Measurements from ENCODE around the gene NPFFR1. TPM values are rescaled to one million over a fixed set of nuclear protein-coding genes. Genes with fewer than 3 reads are reported as not detected.

The NPFFR1 gene
- total RNA-seq, 2 experiments from 2014 or later, result not detected

DNA sequence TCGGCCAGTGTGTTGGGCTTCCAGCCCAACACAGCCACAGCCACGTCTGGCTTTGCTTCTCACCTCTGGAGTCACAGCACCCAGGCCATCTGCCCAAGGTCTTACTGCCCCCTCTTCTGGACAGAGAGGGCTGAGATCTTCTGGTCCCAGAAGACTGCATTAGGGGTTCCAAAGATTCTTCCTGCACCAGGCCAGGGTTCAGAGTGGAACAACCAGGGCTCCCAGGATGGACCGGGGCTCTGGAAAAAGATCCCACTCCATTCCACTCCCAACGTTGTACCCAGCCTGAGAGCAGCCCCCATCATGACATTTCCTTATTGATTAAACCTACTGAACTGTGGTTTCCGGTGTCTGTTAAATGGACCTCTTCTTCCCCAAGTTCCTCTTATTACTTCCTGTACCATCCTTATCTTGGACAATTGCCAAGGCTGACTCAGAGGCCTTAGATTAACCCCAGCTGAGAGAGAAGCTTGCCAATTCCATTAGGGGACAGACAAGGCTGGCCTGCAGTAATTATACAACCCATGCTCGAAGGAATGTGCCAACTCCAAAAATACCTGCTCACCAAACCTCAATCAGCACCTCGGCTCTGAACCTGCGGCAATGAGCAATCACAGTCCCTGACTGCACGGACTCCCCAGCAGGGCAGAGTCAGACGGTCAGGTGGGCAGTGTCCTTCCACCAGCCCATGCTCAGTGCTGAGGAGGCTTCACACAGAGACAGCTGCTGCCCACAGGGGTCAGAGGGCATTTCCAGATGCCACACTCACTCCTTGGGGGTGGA, 47.9 kb upstream of the NPFFR1 start:
- peak; percentile 93 for DNase-seq (ENCODE audit: low spot score)
- Histone ChIP-seq H3K9me2 (ENCODE audit: insufficient read depth, low read length) (no peaks in the 10 kb centered on the region), H3K4me2 (ENCODE audit: low read length) (peak overlapping the region; percentile 90), H3K27ac (ENCODE audit: low read depth, low read length, poor library complexity, severe bottlenecking) (peak overlapping the region; percentile 71), H4K20me1 (ENCODE audit: insufficient read depth, low read length) (no peaks in the 10 kb centered on the region), H3K4me1 (ENCODE audit: insufficient read depth, low read length, poor library complexity, severe bottlenecking) (peaks cover 67% of the 10 kb centered on the region), H2AFZ (ENCODE audit: low read length) (peak overlapping the region; percentile 17; the same call in 1 of the 2 replicates), H3K79me2 (ENCODE audit: insufficient read depth, low read depth, low read length) (no peaks in the 10 kb centered on the region), H3K36me3 (ENCODE audit: insufficient read depth, low read length) (peaks cover 10% of the 10 kb centered on the region), H3K9me3 (ENCODE audit: low read length) (peaks cover 7% of the 10 kb centered on the region; the same call in 1 of the 2 replicates), H3K4me3 (ENCODE audit: low read depth, low read length, poor library complexity, severe bottlenecking) (peak overlapping the region; percentile 48)
- POLR2A ChIA-PET, result interaction anchor here (0.6 to 1.5 kb wide), 4 partner anchors 23 to 106 kb away, joined by 3 to 5 read pairs (median 4); no protein-coding TSS in a partner anchor
- intact Hi-C loops (cut with micrococcal nuclease; ENCODE audit: unreplicated experiment), result loop anchor here (1.0 kb wide), 2 partner anchors 58 to 66 kb away; no protein-coding TSS in a partner anchor
- BruUV-seq (replicated peaks), result no TSS peak
- TF ChIP-seq EZH2phosphoT487 (IDR thresholded peaks at IDR 0.05; ENCODE audit: borderline replicate concordance, low read depth, low read length), result no peak
- TF ChIP-seq, protein P1, sequence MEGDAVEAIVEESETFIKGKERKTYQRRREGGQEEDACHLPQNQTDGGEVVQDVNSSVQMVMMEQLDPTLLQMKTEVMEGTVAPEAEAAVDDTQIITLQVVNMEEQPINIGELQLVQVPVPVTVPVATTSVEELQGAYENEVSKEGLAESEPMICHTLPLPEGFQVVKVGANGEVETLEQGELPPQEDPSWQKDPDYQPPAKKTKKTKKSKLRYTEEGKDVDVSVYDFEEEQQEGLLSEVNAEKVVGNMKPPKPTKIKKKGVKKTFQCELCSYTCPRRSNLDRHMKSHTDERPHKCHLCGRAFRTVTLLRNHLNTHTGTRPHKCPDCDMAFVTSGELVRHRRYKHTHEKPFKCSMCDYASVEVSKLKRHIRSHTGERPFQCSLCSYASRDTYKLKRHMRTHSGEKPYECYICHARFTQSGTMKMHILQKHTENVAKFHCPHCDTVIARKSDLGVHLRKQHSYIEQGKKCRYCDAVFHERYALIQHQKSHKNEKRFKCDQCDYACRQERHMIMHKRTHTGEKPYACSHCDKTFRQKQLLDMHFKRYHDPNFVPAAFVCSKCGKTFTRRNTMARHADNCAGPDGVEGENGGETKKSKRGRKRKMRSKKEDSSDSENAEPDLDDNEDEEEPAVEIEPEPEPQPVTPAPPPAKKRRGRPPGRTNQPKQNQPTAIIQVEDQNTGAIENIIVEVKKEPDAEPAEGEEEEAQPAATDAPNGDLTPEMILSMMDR (conservative IDR thresholded peaks at IDR 0.05; ENCODE audit: low read length), result peak; percentile 80
- CTCF ChIA-PET (ENCODE audit: unreplicated experiment), result interaction anchor here (1.4 kb wide), 1 partner anchor 110 kb away, joined by 3 read pairs; no protein-coding TSS in a partner anchor

DNA sequence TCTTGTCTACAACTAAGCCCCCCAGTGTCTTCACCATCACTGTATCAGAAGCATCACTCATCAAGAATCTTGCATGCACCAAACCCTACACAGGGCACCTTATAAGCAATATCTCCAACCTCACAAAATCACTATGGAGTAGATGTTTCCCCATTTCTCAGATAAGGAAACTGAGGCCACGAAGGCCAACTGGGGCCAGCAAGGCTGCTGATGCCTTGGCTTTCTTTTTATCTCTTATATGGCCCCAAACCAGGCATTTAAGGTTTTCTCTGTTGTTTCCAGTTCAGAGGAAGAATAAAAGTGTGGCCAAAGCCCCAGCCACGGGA, 47.3 kb upstream of the NPFFR1 start:
- Histone ChIP-seq H3K4me2 (ENCODE audit: low read length) (peak overlapping the region; percentile 90), H3K9me2 (ENCODE audit: insufficient read depth, low read length) (no peaks in the 10 kb centered on the region), H4K20me1 (ENCODE audit: insufficient read depth, low read length) (no peaks in the 10 kb centered on the region), H3K9me3 (ENCODE audit: low read length) (peaks cover 7% of the 10 kb centered on the region; the same call in 1 of the 2 replicates), H3K36me3 (ENCODE audit: insufficient read depth, low read length) (peaks cover 10% of the 10 kb centered on the region), H2AFZ (ENCODE audit: low read length) (no peak overlapping the region; the same call in 1 of the 2 replicates), H3K79me2 (ENCODE audit: insufficient read depth, low read depth, low read length) (no peaks in the 10 kb centered on the region), H3K4me1 (ENCODE audit: insufficient read depth, low read length, poor library complexity, severe bottlenecking) (peaks cover 65% of the 10 kb centered on the region), H3K27ac (ENCODE audit: low read depth, low read length, poor library complexity, severe bottlenecking) (peak overlapping the region; percentile 71), H3K4me3 (ENCODE audit: low read depth, low read length, poor library complexity, severe bottlenecking) (peak overlapping the region; percentile 48)
- TF ChIP-seq, protein P1 (conservative IDR thresholded peaks at IDR 0.05; ENCODE audit: low read length), result no peak
- TF ChIP-seq EZH2phosphoT487 (IDR thresholded peaks at IDR 0.05; ENCODE audit: borderline replicate concordance, low read depth, low read length), result no peak
- ChIA-PET POLR2A (interaction anchor here (0.8 kb wide), 1 partner anchor 60 kb away, joined by 3 read pairs; no protein-coding TSS in a partner anchor), CTCF (ENCODE audit: unreplicated experiment) (interaction anchor here (0.6 to 1.1 kb wide), 2 partner anchors 58 to 83 kb away, joined by 3 read pairs; no protein-coding TSS in a partner anchor)
- BruUV-seq (replicated peaks), result no TSS peak
- no peak for DNase-seq (ENCODE audit: low spot score)
- intact Hi-C loops (cut with micrococcal nuclease; ENCODE audit: unreplicated experiment), result loop anchor here (1.0 kb wide), 2 partner anchors 58 to 66 kb away; no protein-coding TSS in a partner anchor
